HCT116 (cell line): ENCODE measurements around the gene KAZN. TPM values are rescaled to one million over a fixed set of nuclear protein-coding genes. Genes with fewer than 3 reads are reported as not detected.

Source experiments
- ATAC-seq: fragments of 200-7000 bp; cut with Tn5 transposase; 2 replicates; pipeline ENCODE4 v1.9.1; 2020; ENCODE audit warnings: mild to moderate bottlenecking, moderate library complexity
- BruUV-seq: library from RNA; stranded (reverse); fragments of 400-500 nt; replicated peaks from 2 replicates; lab custom pipeline; 2021; lab: Mats Ljungman, UMichigan
- CTCF ChIA-PET: fragments of 300-600 bp; sonication (Branson Sonifier 250); formaldehyde crosslinking; loops from one replicate; lab custom pipeline; 2021; ENCODE audit warnings: antibody characterized with exemption; lab: Charles Lee
- POLR2A ChIA-PET: fragments of 300-600, 350-600 bp; sonication (Branson Sonifier 250); formaldehyde crosslinking; loops from one replicate; lab custom pipeline; 2021; ENCODE audit warnings: antibody characterized with exemption; lab: Charles Lee
- RAD21 ChIA-PET, 2 experiments: fragments of 300-600 bp; sonication (Branson Sonifier 250); formaldehyde crosslinking; loops; one replicate each; lab custom pipeline; 2023; ENCODE audit warnings: low total read pairs in 2 of 2; ENCODE audit not compliant: uncharacterized antibody in 2 of 2, unreplicated experiment in 2 of 2, low non-redundant PET in 1 of 2; lab: Charles Lee
- DNase-seq: peaks from one replicate; pipeline ENCODE4 v3.0.0-alpha.2; 2010; ENCODE audit warnings: low read depth, low spot score
- H2AFZ ChIP-seq: fragments of 200-600 bp; shearing (Covaris generic), sonication (generic); 2 replicates; pipeline ENCODE4 v1.6.1; 2017; ENCODE audit warnings: low read depth, mixed run types, mixed read lengths, antibody characterized with exemption, low read length; ENCODE audit not compliant: poor library complexity, severe bottlenecking
- H3K27ac ChIP-seq: 2 replicates; pipeline ENCODE4 v1.5.1; 2012; ENCODE audit warnings: low read depth, low read length
- H3K27me3 ChIP-seq: fragments of 200-600 bp; sonication (generic); 2 replicates; pipeline ENCODE4 v1.6.1; 2016; ENCODE audit warnings: mixed run types, low read length, mixed read lengths; ENCODE audit not compliant: insufficient read depth
- H3K36me3 ChIP-seq, 2 experiments: fragments of 200-500 bp in 1 of 2; fragments of 200-600 bp in 1 of 2; sonication (Bioruptor generic) in 1 of 2; sonication (generic) in 1 of 2; 2 replicates each; pipeline versions ENCODE4 v1.5.1 to v1.6.1; 2014 to 2016; ENCODE audit warnings: low read length in 2 of 2, inconsistent platforms in 1 of 2, mixed read lengths in 1 of 2, mixed run types in 1 of 2; ENCODE audit not compliant: insufficient read depth in 2 of 2, control insufficient read depth in 1 of 2
- H3K4me1 ChIP-seq, 2 experiments: fragments of 200-600 bp in 1 of 2; sonication (generic) in 1 of 2; 2 replicates each; pipeline versions ENCODE4 v1.5.1 to v1.6.1; 2012 to 2017; ENCODE audit warnings: low read length in 2 of 2, inconsistent platforms in 1 of 2, mild to moderate bottlenecking in 1 of 2, mixed read lengths in 1 of 2, mixed run types in 1 of 2, moderate library complexity in 1 of 2; ENCODE audit not compliant: insufficient read depth in 2 of 2, control insufficient read depth in 1 of 2
- H3K4me2 ChIP-seq: fragments of 200-600 bp; sonication (generic); 2 replicates; pipeline ENCODE4 v1.6.1; 2017; ENCODE audit warnings: mixed run types, low read length, mixed read lengths
- H3K4me3 ChIP-seq, 2 experiments: fragments of 200-600 bp in 1 of 2; sonication (generic) in 1 of 2; replicated peaks in 1 of 2; 2 replicates each; pipeline ENCODE4 v1.5.1; 2011 to 2016; ENCODE audit warnings: low read length in 2 of 2, control low read depth in 1 of 2, low read depth in 1 of 2, mild to moderate bottlenecking in 1 of 2, mixed read lengths in 1 of 2, mixed run types in 1 of 2
- H3K79me2 ChIP-seq: fragments of 200-600 bp; sonication (generic); 2 replicates; pipeline ENCODE4 v1.6.1; 2017; ENCODE audit warnings: mild to moderate bottlenecking, mixed run types, low read length, moderate library complexity, mixed read lengths; ENCODE audit not compliant: insufficient read depth
- H3K9ac ChIP-seq: fragments of 200-600 bp; sonication (generic); 2 replicates; pipeline ENCODE4 v1.6.1; 2016; ENCODE audit warnings: low read length, mixed read lengths
- H3K9me2 ChIP-seq: fragments of 200-600 bp; sonication (generic), shearing (Covaris generic); 2 replicates; pipeline ENCODE4 v1.6.1; 2017; ENCODE audit warnings: mixed run types, mild to moderate bottlenecking, moderate library complexity; ENCODE audit not compliant: insufficient read depth
- H3K9me3 ChIP-seq, 2 experiments: fragments of 200-500 bp in 1 of 2; fragments of 200-600 bp in 1 of 2; sonication (Bioruptor generic) in 1 of 2; sonication (generic) in 1 of 2; 2 replicates each; pipeline ENCODE4 v1.6.1; 2014 to 2017; ENCODE audit warnings: low read length in 2 of 2, mixed read lengths in 2 of 2, inconsistent platforms in 1 of 2, low read depth in 1 of 2, mild to moderate bottlenecking in 1 of 2, mixed run types in 1 of 2, moderate library complexity in 1 of 2; ENCODE audit not compliant: control insufficient read depth in 1 of 2, insufficient read depth in 1 of 2
- H4K20me1 ChIP-seq: fragments of 200-600 bp; sonication (generic), shearing (Covaris generic); 2 replicates; pipeline ENCODE4 v1.6.1; 2017; ENCODE audit warnings: mixed run types, mild to moderate bottlenecking, moderate library complexity; ENCODE audit not compliant: insufficient read depth
- CBX3 ChIP-seq: IDR thresholded peaks from 2 replicates; pipeline ENCODE4 v1.6.1; 2012; ENCODE audit warnings: low read depth
- CTCF ChIP-seq, 3 experiments: fragments of 200-600 bp in 1 of 3; sonication (generic) in 1 of 3; IDR thresholded peaks in 2 of 3; conservative IDR thresholded peaks in 1 of 3; 2 replicates each; pipeline ENCODE4 v1.5.1; 2012 to 2017; ENCODE audit warnings: low read depth in 2 of 3, low read length in 2 of 3, antibody characterized with exemption in 1 of 3, borderline replicate concordance in 1 of 3, control low read depth in 1 of 3, mild to moderate bottlenecking in 1 of 3, mixed read lengths in 1 of 3, mixed run types in 1 of 3, moderate library complexity in 1 of 3; ENCODE audit not compliant: insufficient read depth in 1 of 3
- ELF1 ChIP-seq: IDR thresholded peaks from 2 replicates; pipeline ENCODE4 v1.6.1; 2012; ENCODE audit warnings: low read depth, borderline replicate concordance
- EZH2phosphoT487 ChIP-seq: fragments of 200-600 bp; IDR thresholded peaks from 2 replicates; pipeline ENCODE4 v1.6.1; 2018; ENCODE audit warnings: antibody characterized with exemption, borderline replicate concordance
- JUND ChIP-seq: IDR thresholded peaks from 2 replicates; pipeline ENCODE4 v1.6.1; 2012
- POLR2A ChIP-seq: IDR thresholded peaks from 2 replicates; pipeline ENCODE4 v1.7.0; 2011; ENCODE audit warnings: borderline replicate concordance; ENCODE audit not compliant: insufficient read depth, insufficient read length; ENCODE audit errors: extremely low read depth
- REST ChIP-seq: IDR thresholded peaks from 2 replicates; pipeline ENCODE4 v1.6.1; 2012; ENCODE audit warnings: low read depth
- SIN3A ChIP-seq: IDR thresholded peaks from 2 replicates; pipeline ENCODE4 v1.6.1; 2012; ENCODE audit warnings: low read depth
- SP1 ChIP-seq: IDR thresholded peaks from 2 replicates; pipeline ENCODE4 v1.6.1; 2012; ENCODE audit warnings: low read depth
- SRF ChIP-seq: IDR thresholded peaks from 2 replicates; pipeline ENCODE4 v1.6.1; 2012; ENCODE audit warnings: low read depth
- YY1 ChIP-seq: IDR thresholded peaks from 2 replicates; pipeline ENCODE4 v1.6.1; 2011; ENCODE audit warnings: low read length, low read depth, moderate library complexity, mild to moderate bottlenecking; ENCODE audit not compliant: insufficient replicate concordance; ENCODE audit errors: extremely low read depth
- ZBTB33 ChIP-seq: IDR thresholded peaks from 2 replicates; pipeline ENCODE4 v1.6.1; 2011; ENCODE audit warnings: mild to moderate bottlenecking, low read length, moderate library complexity; ENCODE audit not compliant: insufficient replicate concordance; ENCODE audit errors: extremely low read depth
- ZNF274 ChIP-seq: fragments of 200-500 bp; sonication (Bioruptor generic); IDR thresholded peaks from 2 replicates; pipeline ENCODE4 v1.6.1; 2014; ENCODE audit warnings: mild to moderate bottlenecking, low read depth, low read length, inconsistent platforms
- intact Hi-C: fragments of 100-400 bp; cut with micrococcal nuclease; formaldehyde crosslinking; loops from 2 replicates; pipeline ENCODE4 v1.10.0; 2022
- total RNA-seq: library from RNA; stranded (reverse); gene quantifications from one replicate; pipeline ENCODE4 v1.2.1, GENCODE V29; 2021; ENCODE audit not compliant: unreplicated experiment

Gene KAZN
- total RNA-seq, 1 experiment from 2014 or later = 13.4 TPM

- H3K79me2 ChIP-seq = no peaks in the 10 kb centered on the region
- H3K4me2 ChIP-seq = no peak overlapping the region
- TF ChIP-seq SRF (no peak), ZBTB33 (no peak), SP1 (no peak), CBX3 (no peak), JUND (no peak), POLR2A (no peak), CTCF (IDR thresholded peaks at IDR 0.05 in 2 of 3, conservative IDR thresholded peaks at IDR 0.05 in 1 of 3; ENCODE audit: borderline replicate concordance in 1 of 3, insufficient read depth in 1 of 3, low read depth in 2 of 3, low read length in 2 of 3) (no peak), SIN3A (no peak), ZNF274 (no peak), EZH2phosphoT487 (no peak), REST (no peak), YY1 (no peak), ELF1 (no peak)
- H3K9me2 ChIP-seq = no peaks in the 10 kb centered on the region
- H3K27me3 ChIP-seq = peaks cover 4% of the 10 kb centered on the region; the same call in 1 of the 2 replicates
- H3K4me3 ChIP-seq = no peak overlapping the region
- ATAC-seq (no peak), DNase-seq (no peak)
- H3K9me3 ChIP-seq = no peaks in the 10 kb centered on the region
- no peaks in the 10 kb centered on the region for H3K36me3 ChIP-seq
- peaks cover 4 to 22% of the 10 kb centered on the region in 2 experiments; a peak in 3 of 4 replicates for H3K4me1 ChIP-seq
- ChIA-PET CTCF (no interaction called here), RAD21 (no interaction called here), POLR2A (no interaction called here)
- H3K27ac ChIP-seq = no peak overlapping the region
- intact Hi-C loops = no loop called here
- no peaks in the 10 kb centered on the region for H4K20me1 ChIP-seq
- H2AFZ ChIP-seq = no peak overlapping the region
- no peak overlapping the region for H3K9ac ChIP-seq
- BruUV-seq = no TSS peak
These were observed 140.8 kb downstream of the KAZN start for GRCh38 chr1:14739082-14739832.
